Sigmoid colon (tissue), 7 donors: ENCODE results near the gene MIEF1. TPM values are rescaled to one million over a fixed set of nuclear protein-coding genes. Genes with fewer than 3 reads are reported as not detected.

ENCODE experiments used
- DNase-seq: peaks from one replicate; pipeline ENCODE4 v3.0.0-alpha.2; 2019
- H3K27ac ChIP-seq, 4 donors: fragments of 200-600 bp; sonication (generic); one replicate each; pipeline ENCODE4 v1.5.1; 2016 to 2019; ENCODE audit warnings: mild to moderate bottlenecking in 1 of 4
- H3K27me3 ChIP-seq, 3 donors: fragments of 200-600 bp; sonication (generic); one replicate each; pipeline ENCODE4 v1.5.1; 2019; ENCODE audit warnings: mild to moderate bottlenecking in 1 of 3
- H3K36me3 ChIP-seq, 4 donors: fragments of 200-600 bp; sonication (generic); one replicate each; pipeline ENCODE4 v1.5.1; 2016 to 2019
- H3K4me1 ChIP-seq, 4 donors: fragments of 200-600 bp; sonication (generic); one replicate each; pipeline ENCODE4 v1.5.1; 2017 to 2019
- H3K4me3 ChIP-seq, 4 donors: fragments of 200-600 bp; sonication (generic); one replicate each; pipeline ENCODE4 v1.5.1; 2017 to 2019; ENCODE audit warnings: mild to moderate bottlenecking in 2 of 4, moderate library complexity in 1 of 4
- H3K9me3 ChIP-seq, 4 donors: fragments of 200-600 bp in 3 of 4; sonication (generic) in 3 of 4; one replicate each; pipeline versions ENCODE4 v1.5.1 to v1.6.1; 2013 to 2019
- CTCF ChIP-seq, 4 experiments: fragments of 450-650 bp in 3 of 4; fragments of 200-600 bp in 1 of 4; IDR thresholded peaks; one replicate each; pipeline ENCODE4 v1.5.1; 2016 to 2019; ENCODE audit warnings: antibody characterized with exemption in 4 of 4, mild to moderate bottlenecking in 3 of 4, moderate library complexity in 2 of 4
- EP300 ChIP-seq, 4 donors: sonication (generic); formaldehyde crosslinking; IDR thresholded peaks; one replicate each; pipeline ENCODE4 v1.6.1; 2017; ENCODE audit warnings: antibody characterized with exemption in 4 of 4
- POLR2A ChIP-seq, 2 donors: fragments of 450-650 bp; IDR thresholded peaks; one replicate each; pipeline ENCODE4 v1.6.1; 2016; ENCODE audit warnings: antibody characterized with exemption in 2 of 2, mild to moderate bottlenecking in 2 of 2, moderate library complexity in 2 of 2
- POLR2AphosphoS5 ChIP-seq, 4 donors: sonication (generic); formaldehyde crosslinking; IDR thresholded peaks; one replicate each; pipeline ENCODE4 v1.6.1; 2017; ENCODE audit warnings: antibody characterized with exemption in 4 of 4
- WGBS, 2 donors: extraction: QIAGEN DNeasy Blood & Tissue Kit; methylation state at CpG; one replicate each; pipeline ENCODE4 v1.1.7; 2013; 5-methylcytosine and 5-hydroxymethylcytosine counted together
- intact Hi-C: fragments of 100-400 bp; cut with DNase I; formaldehyde crosslinking; loops from one replicate; pipeline ENCODE4 v1.15.1; 2023
- polyA plus RNA-seq, 3 donors: library from polyadenylated mRNA; stranded (reverse); fragments of 200-250 nt; gene quantifications; one replicate each; pipeline ENCODE4 v1.2.3, GENCODE V29; 2013
- total RNA-seq, 4 donors: library from RNA; depleted of rRNA; stranded (reverse); fragments of >200 nt; gene quantifications; one replicate each; pipeline ENCODE4 v1.1.0, GENCODE V29; 2016
- donor health status: healthy with polysubstance abuse.
- donor health status: Bipolar disorder and iron deficiency.
- donor health status: healthy.

The MIEF1 gene
- total and polyA plus RNA-seq, 7 donors = 9.0 to 25.4 (median 14.2) TPM

GRCh38 chr22:39514373-39514973 lies 12.4 kb downstream of the MIEF1 start:
- H3K27ac ChIP-seq = peak overlapping the region in 1 of 4 donors; percentile 32
- TF ChIP-seq CTCF (IDR thresholded peaks at IDR 0.05) (peak in 3 of 4 experiments; percentile 56 to 68 (median 56)), POLR2A (IDR thresholded peaks at IDR 0.05) (no peak), POLR2AphosphoS5 (IDR thresholded peaks at IDR 0.05) (no peak), EP300 (IDR thresholded peaks at IDR 0.05) (no peak)
- H3K4me3 ChIP-seq = no peak overlapping the region
- no peak for DNase-seq
- 44 to 56% methylated on average over 8 of the region's 8 CpGs for WGBS, 2 donors
- peaks cover 0 to 16% (median 12%) of the 10 kb centered on the region in 4 donors for H3K4me1 ChIP-seq
- peaks cover 22 to 74% (median 38%) of the 10 kb centered on the region in 4 donors for H3K36me3 ChIP-seq
- intact Hi-C loops = no loop called here
- H3K27me3 ChIP-seq = no peaks in the 10 kb centered on the region
- no peaks in the 10 kb centered on the region for H3K9me3 ChIP-seq

GRCh38 chr22:39515266-39516050 lies 13.4 kb downstream of the MIEF1 start:
- WGBS, 2 donors = 88% methylated on average over 12 of the region's 12 CpGs
- TF ChIP-seq POLR2A (IDR thresholded peaks at IDR 0.05) = no peak
- no peak for TF ChIP-seq CTCF (IDR thresholded peaks at IDR 0.05)
- TF ChIP-seq POLR2AphosphoS5 (IDR thresholded peaks at IDR 0.05) = no peak
- TF ChIP-seq EP300 (IDR thresholded peaks at IDR 0.05) = no peak
- H3K27ac ChIP-seq = no peak overlapping the region
- no peaks in the 10 kb centered on the region for H3K9me3 ChIP-seq
- no peak for DNase-seq
- intact Hi-C loops = loop anchor here (5.0 kb wide), 1 partner anchor 113 kb away; no protein-coding TSS in a partner anchor
- H3K4me1 ChIP-seq = peaks cover 0 to 16% (median 12%) of the 10 kb centered on the region in 4 donors
- H3K4me3 ChIP-seq = no peak overlapping the region
- H3K36me3 ChIP-seq = peaks cover 22 to 64% (median 37%) of the 10 kb centered on the region in 4 donors
- H3K27me3 ChIP-seq = no peaks in the 10 kb centered on the region

GRCh38 chr22:39517470-39517869 lies 15.4 kb downstream of the MIEF1 start:
- TF ChIP-seq POLR2A (IDR thresholded peaks at IDR 0.05) (no peak), POLR2AphosphoS5 (IDR thresholded peaks at IDR 0.05) (no peak), CTCF (IDR thresholded peaks at IDR 0.05) (no peak), EP300 (IDR thresholded peaks at IDR 0.05) (no peak)
- DNase-seq = no peak
- H3K27me3 ChIP-seq = no peaks in the 10 kb centered on the region
- no peaks in the 10 kb centered on the region for H3K9me3 ChIP-seq
- peaks cover 25 to 60% (median 38%) of the 10 kb centered on the region in 4 donors for H3K36me3 ChIP-seq
- no peak overlapping the region for H3K4me3 ChIP-seq
- intact Hi-C loops = loop anchor here (5.0 kb wide), 1 partner anchor 115 kb away; no protein-coding TSS in a partner anchor
- 82 to 91% methylated on average over 3 of the region's 3 CpGs for WGBS, 2 donors
- peaks cover 0 to 28% (median 22%) of the 10 kb centered on the region in 4 donors for H3K4me1 ChIP-seq
- no peak overlapping the region for H3K27ac ChIP-seq

GRCh38 chr22:39518144-39518786 lies 16.2 kb downstream of the MIEF1 start:
- 61 to 65% methylated on average over 5 of the region's 5 CpGs for WGBS, 2 donors
- DNase-seq = no peak
- TF ChIP-seq POLR2AphosphoS5 (IDR thresholded peaks at IDR 0.05) (no peak), CTCF (IDR thresholded peaks at IDR 0.05) (no peak), EP300 (IDR thresholded peaks at IDR 0.05) (no peak), POLR2A (IDR thresholded peaks at IDR 0.05) (no peak)
- intact Hi-C loops = loop anchor here (2.0 to 5.0 kb wide), 2 partner anchors 15 to 116 kb away; partner anchors contain the start of gene MIEF1
- Histone ChIP-seq H3K36me3 (peaks cover 24 to 60% (median 36%) of the 10 kb centered on the region in 4 donors), H3K27me3 (no peaks in the 10 kb centered on the region), H3K4me3 (no peak overlapping the region), H3K27ac (peak overlapping the region; percentile 99 to 100 (median 99)), H3K4me1 (peaks cover 0 to 36% (median 30%) of the 10 kb centered on the region in 4 donors), H3K9me3 (no peaks in the 10 kb centered on the region)
